ENCODE results near the gene ADGRL1.
"Not testable (repeated sequence)": the region's sequence is repeated elsewhere in the genome, so short reads cannot be mapped to it uniquely, and the experiment has no call there.

The ADGRL1 gene

DNA sequence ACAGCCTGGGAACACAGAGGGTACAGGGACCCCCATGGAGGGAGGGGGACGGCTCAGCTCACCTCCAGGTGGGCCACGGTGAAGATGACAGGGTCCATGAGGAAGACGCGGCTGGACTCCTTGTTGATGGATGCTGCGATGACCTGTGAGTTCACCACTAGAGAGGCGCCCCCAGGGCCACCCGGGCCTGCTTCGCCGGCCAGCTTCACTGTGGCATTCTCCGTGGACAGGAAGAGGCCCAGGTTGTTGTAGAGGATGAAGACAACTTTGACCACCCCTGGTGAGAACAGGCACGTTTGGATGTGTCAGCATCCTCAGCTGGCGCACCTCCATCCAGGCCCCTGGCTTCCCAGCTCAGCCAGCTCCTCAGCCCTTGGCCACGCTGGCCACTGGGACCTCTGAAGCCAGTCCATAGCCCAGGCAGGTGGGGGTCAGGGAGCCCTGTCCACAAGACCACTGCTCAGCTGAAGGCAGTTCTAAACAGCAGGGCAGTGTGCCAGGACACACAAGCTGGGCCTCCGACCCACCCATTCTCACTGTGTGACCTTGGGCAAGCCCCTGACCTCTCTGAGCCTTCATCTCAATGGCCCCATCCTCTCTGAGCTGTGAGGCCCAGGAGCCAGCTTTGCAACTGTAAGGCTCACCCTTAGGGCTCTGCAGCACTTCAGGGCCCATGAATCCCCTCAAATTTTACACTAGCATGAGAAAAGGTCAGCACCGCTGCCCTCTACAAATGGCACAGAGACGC, 47.5 kb downstream of the ADGRL1 start:
- DNase-seq, result no peak

DNA sequence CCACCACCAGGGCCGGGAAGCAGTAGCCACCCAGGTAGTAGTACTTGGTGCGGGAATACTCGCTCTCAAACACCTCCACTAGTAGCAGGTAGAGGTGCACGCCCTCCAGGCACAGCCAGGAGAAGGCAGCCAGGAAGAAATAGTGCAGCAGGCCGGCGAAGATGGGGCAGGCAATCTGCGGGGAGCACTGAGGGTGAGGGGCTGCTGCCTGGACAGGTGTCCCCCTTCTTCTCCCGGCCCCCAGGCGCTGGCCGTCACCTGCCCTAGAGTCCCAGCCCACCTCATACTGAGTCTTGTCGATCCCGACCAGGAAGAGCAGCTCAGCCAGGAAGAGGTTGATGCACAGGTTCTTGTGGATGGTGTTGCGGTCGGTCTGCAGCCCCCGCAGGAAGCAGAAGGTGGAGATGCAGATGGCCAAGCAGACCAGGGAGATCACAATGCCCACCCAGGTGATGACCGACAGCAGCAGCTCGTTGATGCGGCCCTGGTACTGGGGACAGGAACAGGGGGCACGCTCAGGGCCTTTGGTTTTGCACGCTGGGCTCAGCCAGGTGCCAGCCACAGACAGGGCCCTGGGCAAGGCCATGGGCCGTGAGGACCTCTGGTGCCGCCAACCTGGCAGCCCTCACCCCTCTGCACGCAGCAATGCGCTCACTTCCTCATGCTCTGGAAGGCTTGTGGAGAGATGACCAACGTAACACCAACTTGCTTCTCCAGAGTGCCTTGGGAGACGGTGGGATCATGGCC, 48.8 kb downstream of the ADGRL1 start:
- no peak for DNase-seq

DNA sequence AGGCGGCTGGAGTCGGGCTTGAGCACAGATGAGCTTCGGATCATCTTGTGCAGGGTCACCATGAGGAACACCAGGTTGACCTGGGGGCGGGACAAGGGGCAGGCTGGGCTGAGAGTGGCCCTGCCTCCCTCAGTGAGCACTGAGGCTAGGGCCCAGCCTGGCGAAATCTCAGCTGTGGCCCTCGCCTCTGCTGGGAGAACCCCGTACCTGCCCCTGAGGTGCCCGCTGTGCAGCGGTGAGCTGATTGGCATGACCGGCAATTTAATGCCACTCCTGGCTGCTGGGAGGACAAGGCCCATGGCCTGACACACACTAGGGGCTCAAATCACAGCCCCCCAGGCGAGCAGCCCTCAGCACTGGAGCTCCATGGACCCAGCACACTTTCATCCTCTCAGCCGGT, 49.8 kb downstream of the ADGRL1 start:
- no peak for DNase-seq

DNA sequence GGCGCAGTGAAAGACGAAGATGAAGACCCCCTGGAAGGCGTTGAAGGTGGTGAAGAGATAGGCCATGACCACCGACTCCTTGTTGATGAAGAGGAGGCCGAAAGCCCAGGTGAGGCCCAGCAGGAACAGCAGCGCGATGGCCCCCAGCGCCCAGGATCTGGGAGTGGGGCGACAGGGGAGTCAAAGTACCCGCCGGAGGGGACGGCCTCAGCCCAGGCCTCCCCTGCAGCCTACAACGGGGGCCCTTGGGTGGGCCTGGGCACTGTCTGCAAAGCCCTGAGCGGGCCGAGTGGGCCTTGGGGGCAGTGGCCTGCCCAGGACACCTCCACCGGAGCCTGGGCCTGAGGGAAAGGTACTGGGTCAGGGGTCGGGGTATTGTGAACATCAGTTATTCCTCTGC, 50.6 kb downstream of the ADGRL1 start:
- DNase-seq, result no peak

DNA sequence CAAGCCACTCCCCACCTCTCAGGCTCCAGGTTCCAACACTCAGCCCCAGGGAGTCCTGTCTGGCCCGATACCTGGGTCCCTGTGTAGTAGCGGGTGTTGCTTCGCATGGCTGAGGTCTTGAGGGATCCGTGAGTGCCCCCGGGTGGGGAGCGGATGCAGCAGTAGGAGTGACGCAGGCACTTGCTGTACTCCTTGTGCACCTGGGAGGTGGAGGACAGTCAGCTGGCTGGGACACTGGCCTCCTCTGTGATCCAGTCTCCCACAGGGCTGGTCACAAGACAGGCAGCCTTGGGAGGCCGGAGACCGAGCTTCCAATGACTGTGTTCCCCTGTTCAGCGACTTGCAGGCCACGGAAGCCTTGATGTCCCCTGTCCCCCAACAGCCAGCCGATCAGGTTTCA, 53.3 kb downstream of the ADGRL1 start:
- no peak for DNase-seq

DNA sequence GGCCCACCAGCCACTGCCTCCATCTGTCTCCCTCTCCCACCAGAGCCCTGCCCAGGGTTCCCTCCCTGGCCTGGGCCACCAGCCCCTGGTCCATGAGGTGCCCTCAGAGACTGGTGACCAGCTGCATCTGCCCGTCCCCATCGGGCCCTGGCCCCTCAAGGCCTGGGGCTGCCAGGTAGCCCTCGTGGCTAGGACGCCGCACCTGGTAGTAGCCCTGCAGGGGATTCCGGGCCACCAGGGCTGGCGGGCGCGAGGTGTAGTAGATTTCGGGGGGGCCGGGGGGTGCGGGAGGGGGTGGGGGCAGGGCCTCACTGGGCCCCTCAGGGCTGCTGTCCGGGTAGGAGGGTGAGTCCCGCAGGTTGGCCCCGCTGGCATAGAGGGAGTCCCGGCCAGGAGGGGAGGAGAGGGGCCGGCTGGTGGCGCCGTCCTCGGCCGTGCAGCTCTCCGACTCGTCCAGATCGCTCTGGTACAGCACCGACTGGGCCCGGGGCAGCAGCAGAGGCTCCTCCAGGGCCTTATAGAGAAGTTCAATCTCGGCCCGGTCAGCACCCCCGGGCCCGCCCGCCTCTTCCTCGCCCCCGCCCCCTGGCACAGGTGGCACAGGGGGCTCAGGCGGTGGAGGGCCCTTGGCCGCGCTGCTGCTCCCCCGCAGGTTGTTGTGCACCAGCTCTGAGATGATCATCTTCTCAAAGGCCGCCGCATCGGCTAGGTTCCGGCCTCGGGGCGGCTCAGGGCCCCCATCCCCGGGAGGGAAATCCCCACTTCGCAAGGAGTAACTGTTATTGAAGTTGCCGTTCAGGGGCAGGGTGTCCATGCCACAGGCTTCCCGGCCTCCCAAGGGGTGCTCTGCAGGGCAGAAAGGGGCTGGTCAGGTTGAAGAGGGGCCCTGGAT, 55.0 kb downstream of the ADGRL1 start:
- no peak for DNase-seq

- DNase-seq, result peak; percentile 12
These were observed 55.8 kb downstream of the ADGRL1 start for GRCh38 chr19:14150041-14150769.

DNA sequence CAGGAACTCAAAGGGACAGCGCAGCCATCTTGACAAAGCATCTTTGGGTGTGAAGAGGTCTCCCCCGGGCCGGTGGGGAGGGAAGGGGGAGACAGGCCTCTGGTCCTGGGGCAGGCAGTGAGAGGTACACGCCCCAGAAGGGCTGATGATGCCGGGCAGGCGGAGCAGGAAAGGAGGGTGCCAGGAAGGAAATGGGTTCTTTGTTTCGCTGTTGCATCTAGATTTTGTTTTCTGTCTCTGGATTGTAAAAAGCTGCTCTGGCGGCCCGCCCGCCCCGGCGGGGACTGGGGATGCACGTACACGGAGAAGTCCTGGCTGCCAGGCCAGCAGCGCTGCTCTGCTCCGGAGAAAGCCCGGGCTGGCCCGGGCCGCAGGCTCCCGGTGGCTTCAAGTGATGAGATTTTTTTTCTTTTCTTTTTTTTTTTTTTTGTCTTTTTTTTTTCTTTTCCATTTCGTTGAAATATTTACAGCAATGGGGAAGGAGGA, 56.4 kb downstream of the ADGRL1 start:
- DNase-seq, result peak; percentile 73

DNA sequence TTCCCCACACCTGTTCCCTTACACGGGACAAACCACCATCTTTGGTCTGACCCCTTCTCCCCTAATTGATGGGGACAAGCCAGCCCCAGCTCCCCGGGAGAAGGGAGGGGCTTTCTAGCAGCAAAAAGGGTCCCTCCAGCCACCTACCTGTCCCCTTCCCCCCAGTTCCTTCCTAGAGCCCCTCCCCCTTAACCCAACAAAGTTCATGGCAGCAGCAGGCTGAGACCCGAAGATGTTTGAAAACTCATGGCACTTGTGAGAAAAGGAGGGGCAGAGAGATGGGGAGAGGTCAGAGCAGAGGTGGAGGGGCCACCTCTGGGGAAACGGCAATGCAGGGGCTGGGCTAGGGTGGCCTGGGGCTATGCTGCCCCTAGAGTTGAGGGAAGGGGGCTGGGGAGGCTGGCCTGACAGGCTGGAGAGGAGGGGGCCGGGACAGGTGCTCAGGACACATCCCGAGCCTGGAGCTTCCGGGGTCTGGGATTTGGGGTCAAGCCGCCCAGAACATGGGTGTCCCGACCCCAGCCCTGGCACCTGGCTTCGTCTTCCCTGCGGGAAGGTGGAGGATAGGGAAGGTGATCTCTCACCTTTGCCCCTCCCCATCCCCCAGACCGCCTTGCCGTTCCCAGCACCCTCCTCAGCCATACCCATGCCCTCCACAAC, 57.1 kb downstream of the ADGRL1 start:
- DNase-seq, result no peak

DNA sequence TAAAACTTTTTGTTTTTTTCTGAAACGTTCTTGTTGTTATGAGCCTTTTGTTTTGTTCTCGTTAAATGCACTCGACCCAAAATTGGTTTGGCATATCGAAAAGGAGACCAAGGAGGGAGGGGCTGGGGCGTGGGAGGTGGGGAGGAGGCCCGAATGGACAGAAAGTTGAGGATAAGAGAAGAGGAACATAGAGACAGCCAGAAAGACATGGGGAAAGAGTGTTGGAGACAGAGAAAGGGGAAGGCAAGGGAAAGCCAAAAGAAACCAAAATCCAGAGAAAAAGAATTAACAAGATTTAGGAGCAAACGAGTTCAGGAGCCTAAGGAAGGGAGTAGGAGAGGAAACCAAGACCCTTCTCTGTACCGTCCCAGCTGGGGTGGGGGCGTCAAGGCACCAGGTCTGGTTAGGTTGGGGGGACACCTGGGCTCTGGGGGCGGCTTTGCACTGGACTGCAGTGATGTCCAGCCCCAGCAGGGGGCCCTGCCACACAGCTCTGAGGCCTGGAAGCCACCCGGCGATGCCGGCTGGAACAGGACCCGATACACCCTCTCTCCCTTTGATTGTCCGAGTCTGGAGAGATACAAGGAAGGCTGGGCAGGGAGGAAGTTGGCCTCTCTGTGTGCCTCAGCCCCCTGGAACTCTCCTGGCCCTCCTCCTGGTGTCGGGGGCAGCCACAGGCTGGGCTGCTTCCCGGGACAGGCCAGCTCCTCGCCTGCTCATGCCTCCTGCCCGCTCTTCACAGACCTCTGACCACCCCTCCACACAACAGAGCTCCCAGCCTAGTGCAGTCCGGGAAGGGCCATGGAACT, 58.0 kb downstream of the ADGRL1 start:
- DNase-seq, result peak; percentile 61

DNA sequence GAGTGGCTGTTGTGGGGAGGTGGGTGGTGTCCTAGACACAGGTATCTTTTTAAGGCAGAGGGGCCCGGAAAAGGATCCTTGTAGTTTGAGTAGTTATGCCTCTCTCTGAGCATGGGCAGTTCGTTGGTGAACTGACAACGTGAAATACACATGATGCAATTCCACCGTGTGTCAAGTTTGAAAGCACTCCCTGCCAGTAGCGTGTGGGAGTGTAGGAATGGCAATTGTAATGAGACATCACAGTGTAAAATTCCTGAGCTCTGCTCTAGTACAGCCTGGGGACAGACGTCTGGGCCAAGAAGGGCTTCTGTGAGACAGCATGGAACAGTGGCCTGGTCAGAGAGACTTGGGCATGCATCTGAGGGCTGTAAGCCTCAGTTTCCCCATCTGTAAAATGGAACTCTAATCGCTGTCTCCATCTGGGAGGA, 59.2 kb downstream of the ADGRL1 start:
- no peak for DNase-seq

DNA sequence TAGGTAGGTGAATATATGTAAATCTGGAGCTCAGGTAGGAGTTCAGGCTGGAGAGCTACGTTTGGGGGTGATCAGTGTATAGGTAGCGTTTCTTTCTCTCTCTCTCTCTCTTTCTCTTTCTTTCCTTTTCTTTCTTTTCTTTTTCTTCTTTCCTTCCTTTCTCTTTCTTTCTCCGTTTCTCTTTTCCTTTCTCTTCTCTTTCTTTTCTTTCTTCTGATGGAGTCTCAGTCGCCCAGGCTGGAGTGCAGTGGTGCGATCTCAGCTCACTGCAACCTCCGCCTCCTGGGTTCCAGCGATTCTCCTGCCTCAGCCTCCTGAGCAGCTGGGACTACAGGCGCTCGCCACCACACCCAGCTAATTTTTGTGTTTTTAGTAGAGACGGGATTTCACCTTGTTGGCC, 59.8 kb downstream of the ADGRL1 start:
- not testable (repeated sequence) for DNase-seq

DNA sequence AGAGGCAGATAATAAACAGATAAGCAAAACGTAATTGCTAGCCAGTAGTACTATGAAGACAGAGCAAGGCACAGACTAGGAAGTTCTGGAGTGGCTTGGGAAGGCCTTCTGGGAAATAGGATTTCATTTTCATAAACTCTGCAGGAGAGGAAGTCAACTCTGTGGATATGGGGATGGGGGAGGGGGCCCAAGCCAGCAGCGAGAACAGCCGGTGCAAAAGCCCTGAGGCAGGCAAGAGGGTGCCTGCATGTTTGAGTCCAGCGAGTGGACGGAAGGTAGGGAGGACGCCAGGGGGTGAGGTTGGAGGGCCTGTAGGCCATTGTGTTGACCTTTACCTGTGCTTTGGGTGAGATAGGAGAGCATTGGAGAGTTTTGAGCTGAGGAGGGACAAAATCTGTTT, 60.6 kb downstream of the ADGRL1 start:
- DNase-seq, result no peak

- DNase-seq, result no peak
These were observed 63.4 kb downstream of the ADGRL1 start for GRCh38 chr19:14142262-14143190.

DNA sequence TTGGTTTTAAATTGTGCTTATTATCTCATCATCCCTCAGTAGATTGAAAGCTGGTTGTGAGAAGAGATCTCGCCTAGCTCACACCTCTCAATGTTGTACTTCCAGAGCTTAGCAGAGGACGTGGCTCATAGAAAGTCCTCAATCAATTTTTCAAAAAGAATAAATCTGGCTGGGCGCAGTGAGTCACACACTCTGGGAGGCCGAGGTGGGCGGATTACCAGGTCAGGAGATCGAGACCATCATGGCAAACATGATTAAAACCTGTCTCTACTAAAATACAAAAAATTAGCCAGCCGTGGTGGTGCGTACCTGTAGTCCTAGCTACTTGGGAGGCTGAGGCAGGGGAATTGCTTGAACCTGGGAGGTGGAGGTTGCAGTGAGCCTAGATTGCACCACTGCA, 64.9 kb downstream of the ADGRL1 start:
- no peak for DNase-seq

- no peak for DNase-seq
These were observed 66.0 kb downstream of the ADGRL1 start for GRCh38 chr19:14139944-14140343.

DNA sequence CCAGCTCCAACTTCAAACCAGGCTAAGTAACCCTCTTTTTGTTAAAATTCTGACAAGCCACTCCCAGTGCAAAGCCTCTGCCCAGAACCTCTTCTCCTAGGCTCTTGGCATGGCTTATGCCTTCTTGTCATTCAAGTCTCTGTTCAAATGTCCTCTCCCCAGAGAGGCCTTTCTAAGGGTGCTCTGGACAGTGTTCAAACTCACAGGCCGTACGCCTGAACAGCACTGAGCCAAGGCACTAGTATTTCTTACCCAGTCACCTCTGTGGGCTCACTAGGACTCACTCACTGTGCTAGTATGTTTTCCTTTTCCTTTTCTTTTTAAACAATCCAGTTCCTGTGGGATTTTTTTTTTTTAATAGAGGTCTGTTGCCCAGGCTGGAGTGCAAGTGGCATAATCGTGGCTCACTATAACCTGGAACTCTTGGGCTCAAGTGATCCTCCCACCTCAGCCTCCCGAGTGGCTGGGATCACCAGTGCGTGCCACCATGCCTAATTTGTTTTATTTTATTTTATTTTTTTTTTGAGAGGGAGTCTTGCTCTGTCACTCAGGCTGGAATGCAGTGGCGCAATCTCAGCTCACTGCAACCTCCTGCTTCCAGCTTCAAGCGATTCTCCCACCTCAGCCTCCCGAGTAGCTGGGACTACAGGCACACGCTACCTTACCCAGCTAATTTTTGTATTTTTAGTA, 67.2 kb downstream of the ADGRL1 start:
- no peak for DNase-seq

GRCh38 chr19:14136509-14137281, 69.3 kb downstream of the ADGRL1 start, which contains the start of gene ASF1B:
ASF1B (minus strand) TSS chr19:14136589; CDS start chr19:14136456, 133 bp downstream.
- peak; percentile 99 for DNase-seq

Data from CD4-positive, alpha-beta T cell treated with Interleukin-21 for 1 hour (primary cell).